Panc1 (cell line): ENCODE data around the gene ZNF391. TPM values are rescaled to one million over a fixed set of nuclear protein-coding genes. Genes with fewer than 3 reads are reported as not detected.

ENCODE experiments used
- ATAC-seq: fragments of 200-7000 bp; cut with Tn5 transposase; 2 replicates; pipeline ENCODE4 v1.9.1; 2020; ENCODE audit warnings: mild to moderate bottlenecking, moderate library complexity
- BruUV-seq: library from RNA; stranded (reverse); fragments of 400-500 nt; replicated peaks from 2 replicates; lab custom pipeline; 2021; lab: Mats Ljungman, UMichigan
- CTCF ChIA-PET: fragments of 300-600 bp; sonication (Branson Sonifier 250); formaldehyde crosslinking; loops from one replicate; lab custom pipeline; 2022; ENCODE audit warnings: antibody characterized with exemption; lab: Charles Lee
- POLR2A ChIA-PET: fragments of 300-600 bp; sonication (Branson Sonifier 250); formaldehyde crosslinking; loops from one replicate; lab custom pipeline; 2022; ENCODE audit warnings: antibody characterized with exemption; lab: Charles Lee
- DNase-seq: peaks from one replicate; pipeline ENCODE4 v3.0.0-alpha.2; 2010; ENCODE audit warnings: low read depth, low spot score
- H3K27ac ChIP-seq: 2 replicates; pipeline ENCODE4 v1.5.1; 2011; ENCODE audit warnings: mild to moderate bottlenecking, low read length, inconsistent platforms
- H3K27me3 ChIP-seq: fragments of 200-500 bp; sonication (Bioruptor generic); 2 replicates; pipeline ENCODE4 v1.6.0; 2014; ENCODE audit warnings: low read length, inconsistent platforms; ENCODE audit not compliant: control insufficient read depth, insufficient read depth
- H3K36me3 ChIP-seq: fragments of 200-500 bp; sonication (Bioruptor generic); 2 replicates; pipeline ENCODE4 v1.5.1; 2014; ENCODE audit warnings: inconsistent platforms, mild to moderate bottlenecking, low read length, moderate library complexity; ENCODE audit not compliant: control insufficient read depth, insufficient read depth
- H3K4me1 ChIP-seq: 2 replicates; pipeline ENCODE4 v1.5.1; 2011; ENCODE audit warnings: inconsistent platforms, mild to moderate bottlenecking, low read length, moderate library complexity; ENCODE audit not compliant: control insufficient read depth, insufficient read depth
- H3K4me3 ChIP-seq, 2 experiments: 2 replicates each; pipeline ENCODE4 v1.5.1; 2011 to 2012; ENCODE audit warnings: low read depth in 2 of 2, low read length in 2 of 2, mild to moderate bottlenecking in 2 of 2, inconsistent platforms in 1 of 2, moderate library complexity in 1 of 2
- H3K9me3 ChIP-seq: fragments of 200-500 bp; sonication (Bioruptor generic); 2 replicates; pipeline ENCODE4 v1.5.1; 2014; ENCODE audit warnings: low read depth, mild to moderate bottlenecking, inconsistent platforms, low read length, moderate library complexity; ENCODE audit not compliant: control insufficient read depth, insufficient read depth
- POLR2AphosphoS5 ChIP-seq: IDR thresholded peaks from 2 replicates; pipeline ENCODE4 v1.6.1; 2012; ENCODE audit warnings: mild to moderate bottlenecking, low read depth, low read length, moderate library complexity
- SIN3A ChIP-seq: IDR thresholded peaks from 2 replicates; pipeline ENCODE4 v1.6.1; 2012; ENCODE audit warnings: low read depth, mild to moderate bottlenecking, low read length, moderate library complexity, borderline replicate concordance; ENCODE audit not compliant: insufficient read depth
- TCF7L2 ChIP-seq: IDR thresholded peaks from 2 replicates; pipeline ENCODE4 v1.6.1; 2011; ENCODE audit warnings: mild to moderate bottlenecking, low read depth, low read length, inconsistent platforms
- in situ Hi-C: cut with HindIII; loops from 2 replicates; pipeline ENCODE4 v1.10.0; 2016; ENCODE audit warnings: low sequenced_read_pairs, low pct_unique_long_range_greater_than_20kb
- intact Hi-C: fragments of 100-400 bp; cut with micrococcal nuclease; formaldehyde crosslinking; loops from one replicate; pipeline ENCODE4 v1.10.0; 2022; ENCODE audit not compliant: unreplicated experiment
- total RNA-seq: library from RNA; stranded (reverse); gene quantifications from one replicate; pipeline ENCODE4 v1.2.1, GENCODE V29; 2021; ENCODE audit not compliant: unreplicated experiment
- TF ChIP-seq, protein P1 (sequence below), 2 experiments: IDR thresholded peaks; 2 replicates each; pipeline ENCODE4 v1.6.1; 2011 to 2012; ENCODE audit warnings: low read depth in 2 of 2, control low read depth in 1 of 2, low read length in 1 of 2, mild to moderate bottlenecking in 1 of 2, moderate library complexity in 1 of 2; ENCODE audit not compliant: insufficient read depth in 1 of 2
- TF ChIP-seq, protein P2 (sequence below): fragments of 450-650 bp; IDR thresholded peaks from 2 replicates; pipeline ENCODE4 v1.5.1; 2017; ENCODE audit warnings: mild to moderate bottlenecking

The ZNF391 gene
- total RNA-seq, 1 experiment from 2014 or later: 4.4 TPM

DNA sequence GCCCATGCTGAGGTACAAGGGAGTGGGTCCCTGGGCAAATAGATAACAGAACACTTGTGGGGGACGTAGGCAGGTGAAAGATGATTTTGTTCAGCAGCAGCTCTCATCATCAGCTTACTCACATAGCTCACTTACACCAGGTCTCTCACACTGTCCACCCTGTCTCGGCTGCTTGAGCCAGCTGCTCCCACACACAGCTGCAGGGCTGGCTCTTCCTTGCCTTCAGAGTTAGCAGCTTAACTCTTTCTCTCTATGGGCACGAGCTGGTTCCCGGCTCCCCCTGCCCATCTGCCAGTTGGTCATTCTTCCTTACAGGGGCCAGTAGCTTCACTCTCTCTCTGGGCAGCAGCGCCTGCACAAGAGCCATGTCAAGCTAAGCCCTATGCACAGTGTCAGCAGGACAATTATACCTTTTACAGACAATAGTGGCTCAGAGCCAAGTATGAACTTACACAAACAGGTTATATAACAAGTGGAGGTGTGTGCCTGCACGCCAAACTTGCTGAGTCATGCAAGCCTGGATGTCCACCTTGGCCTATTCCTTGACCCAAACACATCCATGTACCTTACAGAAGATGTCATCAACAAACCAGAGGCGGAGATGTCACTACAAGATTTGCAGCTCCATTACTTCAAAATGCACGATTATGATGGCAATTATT lies 18.7 kb downstream of the ZNF391 start:
- in situ Hi-C loops: no loop called here
- H3K9me3 ChIP-seq: peaks cover 22% of the 10 kb centered on the region
- no peak for DNase-seq
- TF ChIP-seq, protein P1, sequence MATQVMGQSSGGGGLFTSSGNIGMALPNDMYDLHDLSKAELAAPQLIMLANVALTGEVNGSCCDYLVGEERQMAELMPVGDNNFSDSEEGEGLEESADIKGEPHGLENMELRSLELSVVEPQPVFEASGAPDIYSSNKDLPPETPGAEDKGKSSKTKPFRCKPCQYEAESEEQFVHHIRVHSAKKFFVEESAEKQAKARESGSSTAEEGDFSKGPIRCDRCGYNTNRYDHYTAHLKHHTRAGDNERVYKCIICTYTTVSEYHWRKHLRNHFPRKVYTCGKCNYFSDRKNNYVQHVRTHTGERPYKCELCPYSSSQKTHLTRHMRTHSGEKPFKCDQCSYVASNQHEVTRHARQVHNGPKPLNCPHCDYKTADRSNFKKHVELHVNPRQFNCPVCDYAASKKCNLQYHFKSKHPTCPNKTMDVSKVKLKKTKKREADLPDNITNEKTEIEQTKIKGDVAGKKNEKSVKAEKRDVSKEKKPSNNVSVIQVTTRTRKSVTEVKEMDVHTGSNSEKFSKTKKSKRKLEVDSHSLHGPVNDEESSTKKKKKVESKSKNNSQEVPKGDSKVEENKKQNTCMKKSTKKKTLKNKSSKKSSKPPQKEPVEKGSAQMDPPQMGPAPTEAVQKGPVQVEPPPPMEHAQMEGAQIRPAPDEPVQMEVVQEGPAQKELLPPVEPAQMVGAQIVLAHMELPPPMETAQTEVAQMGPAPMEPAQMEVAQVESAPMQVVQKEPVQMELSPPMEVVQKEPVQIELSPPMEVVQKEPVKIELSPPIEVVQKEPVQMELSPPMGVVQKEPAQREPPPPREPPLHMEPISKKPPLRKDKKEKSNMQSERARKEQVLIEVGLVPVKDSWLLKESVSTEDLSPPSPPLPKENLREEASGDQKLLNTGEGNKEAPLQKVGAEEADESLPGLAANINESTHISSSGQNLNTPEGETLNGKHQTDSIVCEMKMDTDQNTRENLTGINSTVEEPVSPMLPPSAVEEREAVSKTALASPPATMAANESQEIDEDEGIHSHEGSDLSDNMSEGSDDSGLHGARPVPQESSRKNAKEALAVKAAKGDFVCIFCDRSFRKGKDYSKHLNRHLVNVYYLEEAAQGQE (IDR thresholded peaks at IDR 0.05; ENCODE audit: insufficient read depth in 1 of 2, low read depth in 2 of 2, low read length in 1 of 2): no peak
- TF ChIP-seq, protein P2, sequence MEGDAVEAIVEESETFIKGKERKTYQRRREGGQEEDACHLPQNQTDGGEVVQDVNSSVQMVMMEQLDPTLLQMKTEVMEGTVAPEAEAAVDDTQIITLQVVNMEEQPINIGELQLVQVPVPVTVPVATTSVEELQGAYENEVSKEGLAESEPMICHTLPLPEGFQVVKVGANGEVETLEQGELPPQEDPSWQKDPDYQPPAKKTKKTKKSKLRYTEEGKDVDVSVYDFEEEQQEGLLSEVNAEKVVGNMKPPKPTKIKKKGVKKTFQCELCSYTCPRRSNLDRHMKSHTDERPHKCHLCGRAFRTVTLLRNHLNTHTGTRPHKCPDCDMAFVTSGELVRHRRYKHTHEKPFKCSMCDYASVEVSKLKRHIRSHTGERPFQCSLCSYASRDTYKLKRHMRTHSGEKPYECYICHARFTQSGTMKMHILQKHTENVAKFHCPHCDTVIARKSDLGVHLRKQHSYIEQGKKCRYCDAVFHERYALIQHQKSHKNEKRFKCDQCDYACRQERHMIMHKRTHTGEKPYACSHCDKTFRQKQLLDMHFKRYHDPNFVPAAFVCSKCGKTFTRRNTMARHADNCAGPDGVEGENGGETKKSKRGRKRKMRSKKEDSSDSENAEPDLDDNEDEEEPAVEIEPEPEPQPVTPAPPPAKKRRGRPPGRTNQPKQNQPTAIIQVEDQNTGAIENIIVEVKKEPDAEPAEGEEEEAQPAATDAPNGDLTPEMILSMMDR: no peak
- TF ChIP-seq SIN3A: no peak
- TF ChIP-seq TCF7L2: no peak
- TF ChIP-seq POLR2AphosphoS5: no peak
- H3K27ac ChIP-seq: no peak overlapping the region
- intact Hi-C loops: no loop called here
- no peak overlapping the region for H3K4me3 ChIP-seq
- no peaks in the 10 kb centered on the region for H3K27me3 ChIP-seq
- H3K36me3 ChIP-seq: no peaks in the 10 kb centered on the region
- ATAC-seq: no peak
- no TSS peak for BruUV-seq
- ChIA-PET POLR2A (interaction anchor here (0.5 kb wide), 1 partner anchor 73 kb away, joined by 4 read pairs; no protein-coding TSS in a partner anchor), CTCF (no interaction called here)
- no peaks in the 10 kb centered on the region for H3K4me1 ChIP-seq

DNA sequence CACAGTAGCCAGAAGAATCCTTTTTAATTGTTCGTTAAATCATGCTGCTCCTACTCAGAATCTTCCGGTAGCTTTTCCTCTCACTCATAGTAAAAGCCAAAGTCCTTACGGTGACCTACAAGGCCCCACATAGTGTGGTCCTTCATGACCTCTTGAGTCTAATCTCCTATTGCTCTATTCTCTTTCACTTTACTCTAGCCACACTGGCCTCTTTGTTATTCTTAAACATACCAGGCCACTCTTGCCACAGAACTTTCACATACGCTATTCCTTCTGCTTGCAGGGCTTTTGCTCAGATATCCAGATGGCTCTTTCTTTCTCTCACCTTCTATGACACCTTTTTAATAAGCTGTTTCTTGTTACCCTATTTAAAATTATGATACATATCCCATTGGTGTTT lies 25.7 kb downstream of the ZNF391 start:
- intact Hi-C loops: no loop called here
- no TSS peak for BruUV-seq
- H3K27me3 ChIP-seq: no peaks in the 10 kb centered on the region
- H3K27ac ChIP-seq: no peak overlapping the region
- in situ Hi-C loops: no loop called here
- ChIA-PET CTCF (no interaction called here), POLR2A (no interaction called here)
- H3K4me1 ChIP-seq: no peaks in the 10 kb centered on the region
- ATAC-seq: no peak
- TF ChIP-seq SIN3A (no peak), TCF7L2 (no peak), POLR2AphosphoS5 (no peak)
- TF ChIP-seq, protein P2: no peak
- TF ChIP-seq, protein P1 (IDR thresholded peaks at IDR 0.05; ENCODE audit: insufficient read depth in 1 of 2, low read depth in 2 of 2, low read length in 1 of 2): no peak
- no peak for DNase-seq
- no peaks in the 10 kb centered on the region for H3K36me3 ChIP-seq
- H3K4me3 ChIP-seq: no peak overlapping the region
- H3K9me3 ChIP-seq: peaks cover 18% of the 10 kb centered on the region
